OCI-LY1 (cell line): ENCODE data around the gene TRPM2.

Experiments used
- H2AFZ ChIP-seq: fragments of 200-600 bp; sonication (generic), shearing (Covaris generic); 2 replicates; pipeline ENCODE4 v1.6.0; 2014; ENCODE audit warnings: antibody characterized with exemption, mild to moderate bottlenecking, low read length
- H3F3A ChIP-seq: fragments of 200-600 bp; sonication (generic), shearing (Covaris generic); 2 replicates; pipeline ENCODE4 v1.6.0; 2014; ENCODE audit warnings: mild to moderate bottlenecking, antibody characterized with exemption, low read length, moderate library complexity; ENCODE audit not compliant: insufficient read depth
- H3K27ac ChIP-seq: fragments of 200-600 bp; sonication (generic); 2 replicates; pipeline ENCODE4 v1.5.1; 2014; ENCODE audit warnings: low read length, mixed run types, mild to moderate bottlenecking, low read depth; ENCODE audit not compliant: poor library complexity, severe bottlenecking
- H3K27me3 ChIP-seq: fragments of 200-600 bp; sonication (generic); 2 replicates; pipeline ENCODE4 v1.6.0; 2014; ENCODE audit warnings: antibody characterized with exemption, mild to moderate bottlenecking, low read length, moderate library complexity; ENCODE audit not compliant: insufficient read depth
- H3K36me3 ChIP-seq: fragments of 200-600 bp; sonication (generic); 2 replicates; pipeline ENCODE4 v1.6.1; 2014; ENCODE audit warnings: mild to moderate bottlenecking, antibody characterized with exemption, low read length, moderate library complexity, mixed read lengths; ENCODE audit not compliant: insufficient read depth
- H3K4me1 ChIP-seq: fragments of 200-600 bp; sonication (generic); 2 replicates; pipeline ENCODE4 v1.5.1; 2014; ENCODE audit warnings: mild to moderate bottlenecking, low read length, moderate library complexity; ENCODE audit not compliant: insufficient read depth, severe bottlenecking
- H3K4me2 ChIP-seq: fragments of 200-600 bp; sonication (generic), shearing (Covaris generic); 2 replicates; pipeline ENCODE4 v1.6.1; 2014; ENCODE audit warnings: low read length
- H3K4me3 ChIP-seq: fragments of 200-600 bp; sonication (generic); 2 replicates; pipeline ENCODE4 v1.5.1; 2014; ENCODE audit warnings: low read length, low read depth, mild to moderate bottlenecking, mixed read lengths; ENCODE audit not compliant: poor library complexity, severe bottlenecking
- H3K79me2 ChIP-seq: fragments of 200-600 bp; shearing (Covaris generic); 2 replicates; pipeline ENCODE4 v1.6.1; 2016; ENCODE audit warnings: mixed run types, low read length, mixed read lengths; ENCODE audit not compliant: insufficient read depth
- H3K9ac ChIP-seq: fragments of 200-600 bp; sonication (generic), shearing (Covaris generic); 2 replicates; pipeline ENCODE4 v1.6.1; 2014; ENCODE audit warnings: mild to moderate bottlenecking, low read length, mixed read lengths
- H3K9me2 ChIP-seq: fragments of 200-600 bp; sonication (generic), shearing (Covaris generic); 2 replicates; pipeline ENCODE4 v1.6.1; 2014; ENCODE audit warnings: low read depth, mild to moderate bottlenecking, low read length, mixed read lengths
- H3K9me3 ChIP-seq: fragments of 200-600 bp; shearing (Covaris generic); 2 replicates; pipeline ENCODE4 v1.6.1; 2014; ENCODE audit warnings: low read length, mixed read lengths
- H4K20me1 ChIP-seq: fragments of 200-600 bp; sonication (generic), shearing (Covaris generic); 2 replicates; pipeline ENCODE4 v1.6.0; 2016; ENCODE audit warnings: mild to moderate bottlenecking, low read length; ENCODE audit not compliant: insufficient read depth
- CTCF ChIP-seq: fragments of 200-600 bp; sonication (generic), shearing (Covaris generic); IDR thresholded peaks from 2 replicates; pipeline ENCODE4 v1.5.1; 2017; ENCODE audit warnings: mild to moderate bottlenecking, antibody characterized with exemption, low read length, moderate library complexity, mixed read lengths
- EZH2 ChIP-seq: fragments of 200-600 bp; sonication (generic), shearing (Covaris generic); IDR thresholded peaks from 2 replicates; pipeline ENCODE4 v1.8.0; 2017; ENCODE audit warnings: borderline replicate concordance, mixed run types, mild to moderate bottlenecking, antibody characterized with exemption, low read length, moderate library complexity, mixed read lengths

Gene TRPM2

GRCh38 chr21:44326272-44326647 is 27.2 kb upstream of the TRPM2 start:
- Histone ChIP-seq H3K36me3 (peaks cover 49% of the 10 kb centered on the region), H3K4me2 (no peak overlapping the region), H3K27me3 (peaks cover 8% of the 10 kb centered on the region; the same call in 1 of the 2 replicates)

DNA sequence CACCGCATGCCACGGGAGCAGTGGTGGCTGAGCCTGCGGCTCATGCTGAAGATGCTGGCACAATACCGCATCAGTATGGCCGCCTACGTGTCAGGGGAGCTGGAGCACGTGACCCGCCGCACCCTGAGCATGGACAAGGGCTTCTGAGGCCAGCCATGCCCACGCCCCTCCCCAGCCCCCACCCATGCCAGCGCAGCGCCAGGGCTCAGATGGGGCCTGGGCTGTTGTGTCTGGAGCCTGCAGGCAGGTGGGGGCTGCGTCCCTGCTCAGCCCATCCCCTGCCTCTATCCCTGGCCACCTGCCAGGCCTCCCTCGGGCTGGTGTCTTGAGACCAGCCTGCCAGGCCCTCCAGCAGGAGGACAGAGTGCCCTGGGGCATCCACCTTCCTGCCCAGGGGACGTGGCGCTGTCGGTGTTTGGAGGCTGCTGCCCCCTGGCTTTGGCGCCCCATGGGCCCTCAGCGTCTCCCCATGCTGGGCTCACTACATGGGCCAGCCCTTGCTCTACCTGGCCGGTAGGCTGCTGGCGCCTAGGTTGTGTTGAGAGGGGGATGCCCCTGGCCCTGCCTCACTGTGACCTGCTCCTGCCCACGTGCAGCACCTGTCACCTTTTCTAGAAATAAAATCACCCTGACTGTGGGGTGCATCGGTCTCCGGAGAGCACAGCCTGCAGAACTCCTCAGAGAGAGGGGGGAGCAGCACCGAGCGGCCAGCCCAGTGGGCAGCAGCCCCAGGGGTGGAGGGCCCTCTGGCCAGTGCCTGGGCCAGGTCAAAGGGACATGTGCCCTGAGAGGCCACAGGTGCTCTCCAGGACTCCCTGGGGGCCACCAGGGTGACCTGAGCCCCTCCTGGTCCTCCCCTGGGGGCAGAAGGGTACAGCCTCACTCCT is 26.5 kb upstream of the TRPM2 start:
- Histone ChIP-seq H3K27ac (no peak overlapping the region), H2AFZ (no peak overlapping the region), H3K79me2 (no peaks in the 10 kb centered on the region), H3K27me3 (peaks cover 8% of the 10 kb centered on the region; the same call in 1 of the 2 replicates), H3K9me2 (no peaks in the 10 kb centered on the region), H3K36me3 (peaks cover 45% of the 10 kb centered on the region), H3K9me3 (no peaks in the 10 kb centered on the region), H3K9ac (no peak overlapping the region), H3K4me2 (no peak overlapping the region), H3F3A (no peaks in the 10 kb centered on the region), H4K20me1 (no peaks in the 10 kb centered on the region), H3K4me3 (no peak overlapping the region), H3K4me1 (no peaks in the 10 kb centered on the region)
- TF ChIP-seq CTCF = no peak
- no peak for TF ChIP-seq EZH2

More at GRCh38 chr21:44326272-44326647, 27.2 kb upstream of the TRPM2 start:
- Histone ChIP-seq H3K4me3 (no peak overlapping the region), H3K9me3 (no peaks in the 10 kb centered on the region), H4K20me1 (no peaks in the 10 kb centered on the region), H3K9ac (no peak overlapping the region), H3K27ac (no peak overlapping the region), H3K79me2 (no peaks in the 10 kb centered on the region), H3F3A (no peaks in the 10 kb centered on the region), H2AFZ (no peak overlapping the region), H3K4me1 (no peaks in the 10 kb centered on the region), H3K9me2 (no peaks in the 10 kb centered on the region)
- no peak for TF ChIP-seq CTCF
- TF ChIP-seq EZH2 = no peak

DNA sequence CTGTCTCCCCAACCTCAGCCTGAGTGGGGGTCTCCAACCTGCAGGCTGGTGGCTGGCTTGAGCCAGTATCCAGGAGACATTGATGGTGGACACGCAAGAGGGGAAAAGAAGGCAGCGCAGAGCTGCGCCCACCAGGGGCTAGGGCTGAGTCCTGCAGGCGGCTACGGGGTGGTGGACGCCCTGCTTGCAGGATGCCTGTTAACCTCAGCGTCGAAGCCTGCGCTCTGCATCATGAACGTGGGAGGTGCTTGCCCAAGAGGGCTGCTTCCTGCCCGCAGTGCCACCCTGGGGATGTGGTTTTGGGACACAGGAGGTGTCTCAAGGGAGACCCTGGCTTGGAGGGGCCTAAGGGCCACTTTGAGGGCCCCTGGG is 25.8 kb upstream of the TRPM2 start:
- H3K9me2 ChIP-seq = no peaks in the 10 kb centered on the region
- H4K20me1 ChIP-seq = no peaks in the 10 kb centered on the region
- peaks cover 8% of the 10 kb centered on the region; the same call in 1 of the 2 replicates for H3K27me3 ChIP-seq
- H3K4me1 ChIP-seq = no peaks in the 10 kb centered on the region
- H3K4me2 ChIP-seq = no peak overlapping the region
- peaks cover 41% of the 10 kb centered on the region for H3K36me3 ChIP-seq
- H2AFZ ChIP-seq = no peak overlapping the region
- TF ChIP-seq CTCF = no peak
- TF ChIP-seq EZH2 = no peak
- H3K9me3 ChIP-seq = no peaks in the 10 kb centered on the region
- no peak overlapping the region for H3K27ac ChIP-seq
- H3F3A ChIP-seq = no peaks in the 10 kb centered on the region
- no peak overlapping the region for H3K4me3 ChIP-seq
- no peak overlapping the region for H3K9ac ChIP-seq
- no peaks in the 10 kb centered on the region for H3K79me2 ChIP-seq
